Daoy (cell line): ENCODE data around the gene CREB3L1. TPM values are rescaled to one million over a fixed set of nuclear protein-coding genes. Genes with fewer than 3 reads are reported as not detected.

Experiments used
- DNase-seq: peaks from one replicate; pipeline ENCODE4 v3.0.0-alpha.2; 2015; ENCODE audit warnings: low read depth
- total RNA-seq: library from RNA; depleted of rRNA; stranded (reverse); fragments of >200 nt; shearing (Covaris generic); gene quantifications from 2 replicates; pipeline ENCODE4 v1.2.3, GENCODE V29; 2014; rRNA removed

Gene CREB3L1
- total RNA-seq, 1 experiment from 2014 or later: 9.7 TPM

DNA sequence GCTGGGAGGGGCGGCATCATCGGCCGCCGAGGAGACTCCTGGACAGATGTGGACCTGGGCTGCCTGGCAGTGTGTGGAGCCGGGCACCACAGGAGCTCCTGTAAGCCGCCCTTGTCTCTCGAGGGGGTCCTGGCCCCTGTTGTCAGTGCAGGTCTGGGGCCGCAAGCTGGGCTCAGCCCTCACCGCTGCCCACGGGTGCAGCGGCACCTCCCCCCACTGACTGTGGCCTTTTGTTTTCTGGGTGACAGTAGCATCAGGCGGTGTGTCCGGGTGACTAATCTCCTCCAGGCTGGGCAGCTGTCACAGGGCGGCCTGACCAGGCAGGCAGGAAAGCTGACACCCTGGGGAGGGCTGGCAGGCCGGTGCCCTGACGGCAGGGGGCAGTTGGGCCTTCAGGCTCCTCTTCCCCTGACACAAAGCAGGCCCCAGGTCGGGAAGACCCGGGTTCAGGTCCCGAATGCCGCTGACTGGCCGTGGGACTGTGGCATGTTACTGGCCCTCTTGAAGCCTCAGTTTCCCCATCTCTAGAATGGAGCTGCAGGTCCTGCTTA lies 86.1 kb downstream of the CREB3L1 start:
- DNase-seq: peak; percentile 77

- no peak for DNase-seq
Observed at GRCh38 chr11:46364056-46364455, 86.6 kb downstream of the CREB3L1 start.

GRCh38 chr11:46364791-46365190 lies 87.3 kb downstream of the CREB3L1 start:
- no peak for DNase-seq

GRCh38 chr11:46366260-46366659 lies 88.8 kb downstream of the CREB3L1 start:
- no peak for DNase-seq

DNA sequence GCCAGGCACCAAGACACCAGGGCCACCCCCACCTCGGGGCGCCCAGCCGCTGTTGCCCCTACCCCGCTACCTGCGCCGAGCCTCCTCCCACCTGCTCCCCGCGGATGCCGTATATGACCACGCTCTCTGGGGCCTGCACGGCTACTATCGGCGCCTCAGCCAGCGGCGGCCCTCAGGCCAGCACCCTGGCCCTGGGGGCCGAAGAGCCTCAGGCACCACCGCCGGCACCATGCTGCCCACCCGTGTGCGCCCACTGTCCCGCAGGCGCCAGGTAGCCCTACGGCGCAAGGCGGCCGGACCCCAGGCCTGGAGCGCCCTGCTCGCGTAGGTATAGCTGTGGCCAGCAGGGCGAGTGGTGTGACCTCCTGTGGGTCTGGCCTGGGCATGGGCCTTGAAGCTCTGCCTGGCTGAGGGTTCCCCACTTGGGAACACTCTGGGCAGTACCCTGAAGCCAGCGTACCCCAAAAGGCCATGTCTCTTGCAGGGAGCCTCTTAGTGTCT lies 89.2 kb downstream of the CREB3L1 start:
- no peak for DNase-seq

- peak; percentile 69 for DNase-seq
Observed at GRCh38 chr11:46367244-46367915, 89.9 kb downstream of the CREB3L1 start.

DNA sequence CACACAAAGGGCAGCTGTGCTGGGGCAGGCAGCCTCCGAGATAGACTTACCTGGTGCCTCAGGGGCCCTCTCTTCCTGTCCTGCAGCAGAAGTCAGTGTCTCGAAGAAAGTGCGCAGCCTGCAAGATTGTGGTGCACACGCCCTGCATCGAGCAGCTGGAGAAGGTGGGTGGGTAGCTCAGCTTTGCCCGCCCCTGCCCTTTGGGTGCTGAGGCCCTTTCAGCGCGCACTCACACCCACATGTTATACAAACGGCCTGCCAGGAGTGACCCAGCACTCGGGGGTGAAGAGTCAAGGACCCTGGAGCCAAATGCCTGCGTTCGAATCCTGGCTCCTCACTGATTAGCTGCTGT lies 90.4 kb downstream of the CREB3L1 start:
- no peak for DNase-seq

- peak; percentile 77 for DNase-seq
Observed at GRCh38 chr11:46369458-46370152, 92.1 kb downstream of the CREB3L1 start.

GRCh38 chr11:46370253-46370652 lies 92.8 kb downstream of the CREB3L1 start:
- no peak for DNase-seq

Other genes with a start within 250 kb of the CREB3L1 start
- 4.8 and 11.3 TPM in 2 replicates for gene PHF21A, start 156.2 kb upstream of the CREB3L1 start, total RNA-seq
- gene DGKZ, start 69.8 kb downstream of the CREB3L1 start, total RNA-seq: 27.2 and 41.4 TPM in 2 replicates
- gene MDK, start 104.0 kb downstream of the CREB3L1 start, total RNA-seq: 157 and 177 TPM in 2 replicates
- not detected in 2 replicates for gene CHRM4, start 114.1 kb downstream of the CREB3L1 start, total RNA-seq